H54 (cell line): ENCODE results near the gene CPE.
"Not testable (repeated sequence)": the region's sequence is repeated elsewhere in the genome, so short reads cannot be mapped to it uniquely, and the experiment has no call there.

Source experiments
- DNase-seq: peaks from one replicate; pipeline ENCODE4 v3.0.0; 2011; ENCODE audit warnings: low spot score, mixed read lengths; ENCODE audit not compliant: insufficient read length
- FAIRE-seq: peaks from 3 replicates; lab custom pipeline; 2011; peaks lifted over from hg19 to GRCh38; lab: Jason Lieb, UNC
- POLR2A ChIP-seq: IDR thresholded peaks from 2 replicates; pipeline ENCODE4 v1.6.1; 2011; ENCODE audit warnings: low read depth, mild to moderate bottlenecking, low read length

Gene CPE

GRCh38 chr4:165474784-165475705, 96.2 kb downstream of the CPE start:
- TF ChIP-seq POLR2A, result no peak
- DNase-seq (no peak), FAIRE-seq (no peak)

GRCh38 chr4:165475706-165476070, 96.9 kb downstream of the CPE start:
- TF ChIP-seq POLR2A, result no peak
- DNase-seq (no peak), FAIRE-seq (no peak)

DNA sequence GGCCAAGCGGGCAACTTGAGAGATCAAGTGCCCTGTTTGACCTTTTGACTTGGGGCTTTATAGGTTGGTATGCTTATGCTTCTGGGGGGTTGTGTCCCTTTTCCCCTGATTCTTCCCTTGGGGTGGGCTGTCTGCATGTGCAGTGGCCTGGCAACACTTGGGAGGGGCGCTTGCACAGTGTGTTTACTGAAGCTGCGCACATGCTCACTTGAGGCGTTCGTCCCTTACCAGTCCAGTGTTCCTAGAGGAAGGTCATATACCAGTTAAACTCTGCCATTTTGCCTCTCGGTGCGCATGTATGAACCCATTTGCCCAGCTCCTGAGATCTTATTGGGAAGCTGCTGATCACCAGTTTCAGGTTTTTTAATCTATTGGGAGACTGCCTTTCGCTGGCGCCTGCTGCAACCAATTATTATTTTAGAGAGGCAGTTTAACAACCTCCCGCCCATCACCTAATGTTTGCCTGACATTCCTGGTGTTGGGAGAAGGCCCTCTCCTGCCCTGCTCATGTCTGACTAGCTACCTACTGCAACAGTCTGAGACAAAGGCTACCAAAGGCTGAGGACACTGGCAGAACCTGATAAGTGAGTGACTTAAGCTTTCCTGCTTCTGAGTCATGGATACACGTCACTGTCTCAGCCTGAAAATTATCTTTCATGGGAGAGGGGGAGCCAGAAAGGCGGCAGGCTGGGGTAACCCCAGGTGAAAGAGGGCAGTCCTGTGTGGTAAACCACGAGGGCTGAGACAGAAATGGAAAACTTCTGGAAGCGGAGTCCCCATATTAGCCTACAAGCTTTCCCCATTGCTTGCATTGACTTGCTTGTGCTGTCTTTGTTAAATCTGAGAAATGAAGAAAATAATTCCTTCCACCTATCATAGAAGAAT, 97.6 kb downstream of the CPE start:
- no peak for FAIRE-seq
- TF ChIP-seq POLR2A, result no peak
- peak; percentile 12 for DNase-seq

GRCh38 chr4:165477799-165478198, 99.0 kb downstream of the CPE start:
- no peak for FAIRE-seq
- no peak for DNase-seq
- no peak for TF ChIP-seq POLR2A

- DNase-seq (no peak), FAIRE-seq (no peak)
- no peak for TF ChIP-seq POLR2A
These were observed 99.5 kb downstream of the CPE start for GRCh38 chr4:165478260-165478659.

GRCh38 chr4:165481053-165481835, 102.4 kb downstream of the CPE start:
- FAIRE-seq, result no peak
- DNase-seq, result no peak
- TF ChIP-seq POLR2A, result no peak

DNA sequence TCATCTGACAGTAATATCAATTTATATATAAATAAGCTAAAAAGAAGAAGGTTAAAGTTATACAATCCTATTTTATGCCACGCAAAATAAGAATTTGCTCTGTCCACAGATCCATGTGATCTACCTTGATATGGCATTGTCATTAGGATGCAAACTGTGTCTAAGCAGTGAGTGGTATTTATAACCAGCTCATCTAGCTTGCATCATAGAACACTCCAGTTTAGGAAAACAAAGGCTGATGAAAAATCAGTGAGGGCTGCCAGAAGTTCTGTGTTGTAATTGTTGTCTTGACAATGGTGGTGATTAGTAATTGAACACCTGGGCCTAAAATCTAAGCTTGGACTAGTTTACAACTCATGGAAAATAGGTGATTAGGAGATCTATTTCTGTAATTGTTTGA, 111.0 kb downstream of the CPE start:
- DNase-seq (no peak), FAIRE-seq (no peak)
- TF ChIP-seq POLR2A, result no peak

DNA sequence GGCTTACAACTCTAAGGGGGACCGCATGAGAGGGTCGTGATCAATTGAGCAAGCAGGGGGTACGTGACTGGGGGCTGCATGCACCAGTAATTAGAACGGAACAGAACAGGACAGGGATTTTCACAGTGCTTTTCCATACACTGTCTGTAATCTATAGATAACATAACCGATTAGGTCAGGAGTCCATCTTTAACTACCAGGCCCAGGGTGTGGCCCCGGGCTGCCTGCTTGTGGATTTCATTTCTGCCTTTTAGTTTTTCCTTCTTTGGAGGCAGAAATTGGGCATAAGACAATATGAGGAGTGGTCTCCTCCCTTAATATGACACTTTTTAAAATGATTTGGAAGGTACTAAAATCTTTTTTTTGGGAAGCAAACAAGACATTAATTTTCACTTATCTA, 113.8 kb downstream of the CPE start:
- FAIRE-seq, DNase-seq: not testable (repeated sequence)

- peak; percentile 29 for DNase-seq
- no peak for TF ChIP-seq POLR2A
- FAIRE-seq, result peak; percentile 43
These were observed 114.6 kb downstream of the CPE start for GRCh38 chr4:165493359-165493758.

DNA sequence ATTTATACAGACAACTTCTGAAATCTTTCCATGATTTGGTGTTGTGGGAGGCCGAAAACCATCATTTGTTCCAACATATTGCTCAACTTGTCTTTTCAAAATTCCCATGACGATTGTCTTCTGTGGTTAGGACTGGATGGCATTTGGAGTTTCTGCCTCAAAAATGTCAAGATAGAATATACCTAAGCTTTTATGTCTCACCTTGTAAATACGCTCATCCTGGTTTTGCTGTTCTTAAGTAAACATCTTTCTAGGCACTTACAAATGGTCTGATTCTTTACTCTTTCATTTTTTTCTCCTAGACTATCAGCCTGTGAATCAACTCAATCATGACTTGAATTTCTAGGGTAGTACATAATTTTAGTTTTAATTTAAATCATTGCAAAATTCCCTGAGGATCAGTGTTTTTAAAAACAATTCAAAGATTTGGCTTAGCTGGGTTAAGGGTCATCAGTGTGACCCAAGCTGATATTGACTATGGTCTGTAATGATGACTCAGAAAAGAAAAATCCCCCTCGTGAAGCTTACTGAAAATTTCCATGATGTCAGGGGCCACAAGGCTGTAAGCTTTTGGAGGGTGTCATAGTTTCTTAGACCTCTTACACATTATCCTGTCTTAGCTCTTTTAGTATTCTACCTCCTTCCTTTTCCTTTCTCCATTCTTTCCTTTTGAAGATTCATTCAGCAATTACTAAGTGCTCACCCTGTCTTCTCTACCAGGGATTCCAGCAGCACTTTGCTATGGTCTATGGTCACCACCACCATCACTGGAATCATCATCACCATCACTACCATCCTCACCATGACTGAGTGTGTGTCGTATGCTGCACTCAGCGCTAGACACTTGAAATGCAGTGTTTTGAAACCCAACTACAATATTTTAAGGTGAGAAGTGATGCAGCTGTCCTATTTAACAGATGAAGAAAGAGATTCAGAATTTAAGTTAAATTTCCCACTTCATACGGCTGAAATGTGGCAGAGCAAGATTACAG, 124.4 kb downstream of the CPE start:
- DNase-seq (no peak), FAIRE-seq (no peak)
- no peak for TF ChIP-seq POLR2A

DNA sequence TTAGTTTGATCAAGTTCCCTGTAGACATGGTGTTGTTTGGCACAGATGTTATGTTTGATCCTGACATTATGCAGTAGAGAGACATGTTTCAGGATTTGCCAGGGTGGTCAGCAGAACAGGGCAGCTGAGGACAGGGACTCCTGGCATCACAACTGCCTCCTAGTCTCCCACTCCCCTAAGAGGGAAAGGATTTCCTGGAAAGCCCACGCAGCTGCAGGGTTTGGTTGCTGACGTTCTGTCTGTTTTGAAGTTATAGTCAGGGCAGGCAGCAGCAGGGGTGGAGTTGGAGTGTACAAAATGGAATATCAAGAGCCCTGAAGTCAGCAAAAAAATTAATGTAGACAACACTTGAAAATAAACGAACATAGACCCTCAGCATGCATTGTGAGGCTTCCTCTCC, 125.4 kb downstream of the CPE start:
- no peak for TF ChIP-seq POLR2A
- no peak for FAIRE-seq
- DNase-seq, result no peak

GRCh38 chr4:165505958-165506837, 127.4 kb downstream of the CPE start:
- TF ChIP-seq POLR2A, result no peak
- FAIRE-seq (no peak), DNase-seq (no peak)
